Posterior vena cava (tissue), 2 donors: ENCODE data around the gene UST. TPM values are rescaled to one million over a fixed set of nuclear protein-coding genes. Genes with fewer than 3 reads are reported as not detected.
"Not testable (repeated sequence)": the region's sequence is repeated elsewhere in the genome, so short reads cannot be mapped to it uniquely, and the experiment has no call there.

ENCODE experiments used
- DNase-seq: peaks from one replicate; pipeline ENCODE4 v3.0.0-alpha.2; 2020; ENCODE audit warnings: low spot score
- intact Hi-C, 2 donors: fragments of 100-400 bp; cut with DNase I; formaldehyde crosslinking; loops; one replicate each; pipeline versions ENCODE4 v1.14.1 to v1.14.2; 2022 to 2023
- total RNA-seq, 2 donors: library from RNA; stranded (reverse); fragmentation: NEBNext Ultra II Directional; extraction: Animal tissue kit (Norgen Biotek cat#: 25700); gene quantifications; one replicate each; pipeline ENCODE4 v1.2.1, GENCODE V29; 2021
- donor health status: DM: yes; HTN: yes; CAD: no.
- donor health status: DM: yes; HTN: yes; CAD: no.

UST gene
- total RNA-seq, 2 donors from 2014 or later: 15.2 to 19.4 TPM

- DNase-seq: no peak
Observed at GRCh38 chr6:149094156-149094555, 347.3 kb downstream of the UST start.

GRCh38 chr6:149094934-149095351 lies 348.1 kb downstream of the UST start:
- intact Hi-C loops: no loop called here
- no peak for DNase-seq

More at GRCh38 chr6:149094156-149094555, 347.3 kb downstream of the UST start:
- intact Hi-C loops: no loop called here

- DNase-seq: no peak
- intact Hi-C loops: no loop called here
Observed at GRCh38 chr6:149095842-149096241, 349.0 kb downstream of the UST start.

GRCh38 chr6:149097794-149098193 lies 351.0 kb downstream of the UST start:
- no peak for DNase-seq
- intact Hi-C loops: no loop called here

- no peak for DNase-seq
- intact Hi-C loops: no loop called here
Observed at GRCh38 chr6:149098700-149099276, 352.0 kb downstream of the UST start.

GRCh38 chr6:149102324-149102723 lies 355.5 kb downstream of the UST start:
- intact Hi-C loops: no loop called here
- DNase-seq: no peak

GRCh38 chr6:149103950-149104349 lies 357.1 kb downstream of the UST start:
- DNase-seq, intact Hi-C loops: not testable (repeated sequence)

- intact Hi-C loops: no loop called here
- no peak for DNase-seq
Observed at GRCh38 chr6:149107520-149107919, 360.7 kb downstream of the UST start.

- intact Hi-C loops: no loop called here
- DNase-seq: no peak
Observed at GRCh38 chr6:149108038-149108748, 361.4 kb downstream of the UST start.

- intact Hi-C loops: no loop called here
- DNase-seq: no peak
Observed at GRCh38 chr6:149108749-149109100, 361.9 kb downstream of the UST start.

GRCh38 chr6:149109397-149110070 lies 362.7 kb downstream of the UST start:
- intact Hi-C loops: no loop called here
- no peak for DNase-seq

- intact Hi-C loops: no loop called here
- DNase-seq: no peak
Observed at GRCh38 chr6:149111556-149112115, 364.8 kb downstream of the UST start.

- no peak for DNase-seq
- intact Hi-C loops: no loop called here
Observed at GRCh38 chr6:149112976-149113375, 366.1 kb downstream of the UST start.

- intact Hi-C loops: no loop called here
- no peak for DNase-seq
Observed at GRCh38 chr6:149114167-149114566, 367.3 kb downstream of the UST start.

GRCh38 chr6:149118737-149119653 lies 372.2 kb downstream of the UST start:
- DNase-seq: no peak
- intact Hi-C loops: no loop called here

- intact Hi-C loops: no loop called here
- no peak for DNase-seq
Observed at GRCh38 chr6:149122850-149123821, 376.3 kb downstream of the UST start.

GRCh38 chr6:149125309-149125708 lies 378.5 kb downstream of the UST start:
- no peak for DNase-seq
- intact Hi-C loops: no loop called here
